Common myeloid progenitor, CD34-positive (primary cell): Measurements from ENCODE around the gene ABHD5.

Experiments used
- CTCF ChIA-PET: fragments of 350-600 bp; sonication (Branson Sonifier 250); formaldehyde crosslinking; loops from one replicate; lab custom pipeline; 2021; ENCODE audit warnings: antibody characterized with exemption; lab: Charles Lee
- POLR2A ChIA-PET: fragments of 350-600 bp; sonication (Branson Sonifier 250); formaldehyde crosslinking; loops from one replicate; lab custom pipeline; 2021; ENCODE audit warnings: antibody characterized with exemption; lab: Charles Lee
- DNase-seq, 3 donors: peaks; one replicate each; pipeline versions ENCODE4 v3.0.0 to v3.0.0-alpha.2; 2013
- H3K27ac ChIP-seq, 2 experiments: 1 replicate in 1 of 2; 2 replicates in 1 of 2; pipeline ENCODE4 v1.7.0; 2013; ENCODE audit warnings: inconsistent platforms in 2 of 2, low read length in 2 of 2, mild to moderate bottlenecking in 2 of 2, low read depth in 1 of 2, moderate library complexity in 1 of 2; ENCODE audit not compliant: severe bottlenecking in 2 of 2, insufficient read depth in 1 of 2, poor library complexity in 1 of 2
- H3K27me3 ChIP-seq, 5 experiments: replicated peaks in 2 of 5; 1 replicate in 3 of 5; 2 replicates in 2 of 5; pipeline versions ENCODE4 v1.6.1 to v1.7.0; 2013; ENCODE audit warnings: low read length in 4 of 5, mild to moderate bottlenecking in 2 of 5, moderate library complexity in 2 of 5, inconsistent platforms in 1 of 5; ENCODE audit not compliant: insufficient read depth in 5 of 5, control insufficient read depth in 4 of 5
- H3K36me3 ChIP-seq, 4 experiments: 1 replicate in 2 of 4; 2 replicates in 2 of 4; pipeline versions ENCODE4 v1.6.1 to v1.7.0; 2013; ENCODE audit warnings: low read length in 3 of 4, control low read depth in 1 of 4, mild to moderate bottlenecking in 1 of 4; ENCODE audit not compliant: control insufficient read depth in 4 of 4, insufficient read depth in 4 of 4
- H3K4me1 ChIP-seq, 4 experiments: 1 replicate in 3 of 4; 2 replicates in 1 of 4; pipeline versions ENCODE4 v1.6.1 to v1.7.1; 2013; ENCODE audit warnings: low read length in 3 of 4, mild to moderate bottlenecking in 3 of 4, control low read depth in 1 of 4, inconsistent platforms in 1 of 4, moderate library complexity in 1 of 4; ENCODE audit not compliant: control insufficient read depth in 4 of 4, insufficient read depth in 4 of 4; ENCODE audit errors: control extremely low read depth in 1 of 4
- H3K4me3 ChIP-seq, 7 experiments: 1 replicate in 4 of 7; 2 replicates in 3 of 7; pipeline versions ENCODE4 v1.5.1 to v1.7.0; 2013; ENCODE audit warnings: mild to moderate bottlenecking in 7 of 7, low read length in 6 of 7, moderate library complexity in 6 of 7, inconsistent platforms in 2 of 7, low read depth in 2 of 7, control low read depth in 1 of 7; ENCODE audit not compliant: insufficient read depth in 4 of 7, control insufficient read depth in 1 of 7; ENCODE audit errors: extremely low read depth in 1 of 7
- H3K9me3 ChIP-seq, 5 experiments: 1 replicate in 4 of 5; 2 replicates in 1 of 5; pipeline versions ENCODE4 v1.6.1 to v1.7.1; 2013; ENCODE audit warnings: low read length in 4 of 5, mild to moderate bottlenecking in 2 of 5, inconsistent platforms in 1 of 5, low read depth in 1 of 5, moderate library complexity in 1 of 5; ENCODE audit not compliant: control insufficient read depth in 4 of 5, insufficient read depth in 2 of 5; ENCODE audit errors: control extremely low read depth in 1 of 5
- WGBS: methylation state at CpG from one replicate; pipeline ENCODE4 v1.1.5; 2013; ENCODE audit not compliant: insufficient coverage; 5-methylcytosine and 5-hydroxymethylcytosine counted together

The ABHD5 gene

GRCh38 chr3:43753741-43754715 is 63.3 kb downstream of the ABHD5 start:
- Histone ChIP-seq H3K4me1 (no peaks in the 10 kb centered on the region), H3K36me3 (no peaks in the 10 kb centered on the region), H3K27me3 (no peaks in the 10 kb centered on the region), H3K9me3 (no peaks in the 10 kb centered on the region), H3K4me3 (no peak overlapping the region), H3K27ac (no peak overlapping the region)
- ChIA-PET POLR2A (no interaction called here), CTCF (no interaction called here)
- WGBS, result 100% methylated on average over 3 of the region's 5 CpGs
- DNase-seq, result no peak

GRCh38 chr3:43755516-43756200 is 64.9 kb downstream of the ABHD5 start:
- no peaks in the 10 kb centered on the region for H3K36me3 ChIP-seq
- H3K4me1 ChIP-seq, result no peaks in the 10 kb centered on the region
- H3K27me3 ChIP-seq, result no peaks in the 10 kb centered on the region
- no peak overlapping the region for H3K27ac ChIP-seq
- 100% methylated on average over 6 of the region's 8 CpGs for WGBS
- H3K9me3 ChIP-seq, result no peaks in the 10 kb centered on the region
- no peak overlapping the region for H3K4me3 ChIP-seq
- DNase-seq, result no peak
- ChIA-PET CTCF (no interaction called here), POLR2A (no interaction called here)

- ChIA-PET POLR2A (no interaction called here), CTCF (interaction anchor here (0.6 to 1.4 kb wide), 2 partner anchors 8 to 11 kb away, joined by 3 to 4 read pairs; no protein-coding TSS in a partner anchor)
- H3K4me1 ChIP-seq, result no peaks in the 10 kb centered on the region
- no peak for DNase-seq
- H3K27ac ChIP-seq, result no peak overlapping the region
- H3K9me3 ChIP-seq, result no peaks in the 10 kb centered on the region
- H3K4me3 ChIP-seq, result no peak overlapping the region
- no peaks in the 10 kb centered on the region for H3K27me3 ChIP-seq
- 89% methylated on average over 2 of the region's 2 CpGs for WGBS
- no peaks in the 10 kb centered on the region for H3K36me3 ChIP-seq
Measured at GRCh38 chr3:43757666-43758321, 67.1 kb downstream of the ABHD5 start.

- no peak overlapping the region for H3K4me3 ChIP-seq
- CTCF ChIA-PET, result no interaction called here
- H3K9me3 ChIP-seq, result no peaks in the 10 kb centered on the region
- no peaks in the 10 kb centered on the region for H3K36me3 ChIP-seq
- WGBS, result 44% methylated on average over 1 of the region's 4 CpGs
- no peaks in the 10 kb centered on the region for H3K4me1 ChIP-seq
- DNase-seq, result no peak
- no peaks in the 10 kb centered on the region for H3K27me3 ChIP-seq
- POLR2A ChIA-PET, result no interaction called here
- no peak overlapping the region for H3K27ac ChIP-seq
Measured at GRCh38 chr3:43758592-43759225, 68.0 kb downstream of the ABHD5 start.

DNA sequence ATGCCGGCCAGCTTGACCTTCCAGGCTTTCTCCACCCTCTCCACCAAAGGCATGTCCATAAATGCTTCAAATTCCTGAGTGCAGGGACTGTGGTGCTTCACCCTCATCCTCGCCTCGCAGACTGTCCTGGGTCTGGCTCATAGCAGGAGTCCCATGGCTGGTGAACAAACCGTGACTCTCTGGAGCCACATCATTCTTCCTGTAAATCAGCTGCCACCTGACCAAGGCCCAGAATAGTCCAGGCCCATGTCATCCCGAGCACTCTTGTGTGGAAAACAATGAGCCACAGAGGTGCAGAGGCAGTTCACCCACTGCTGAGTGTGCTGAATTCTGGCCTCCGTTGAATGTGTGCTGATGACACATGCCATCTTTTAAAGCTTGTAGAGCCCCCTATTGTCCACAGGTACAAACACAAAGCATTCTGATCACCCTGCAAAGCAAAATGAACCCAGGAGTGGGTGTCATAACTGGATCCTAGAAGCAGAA is 68.6 kb downstream of the ABHD5 start:
- Histone ChIP-seq H3K9me3 (no peaks in the 10 kb centered on the region), H3K4me1 (no peaks in the 10 kb centered on the region), H3K4me3 (no peak overlapping the region), H3K36me3 (no peaks in the 10 kb centered on the region), H3K27ac (no peak overlapping the region), H3K27me3 (no peaks in the 10 kb centered on the region)
- ChIA-PET POLR2A (no interaction called here), CTCF (interaction anchor here (1.5 kb wide), 1 partner anchor 9 kb away, joined by 6 read pairs; no protein-coding TSS in a partner anchor)
- DNase-seq, result no peak
- WGBS, result 92% methylated on average over 5 of the region's 6 CpGs

- Histone ChIP-seq H3K9me3 (no peaks in the 10 kb centered on the region), H3K4me1 (no peaks in the 10 kb centered on the region), H3K36me3 (no peaks in the 10 kb centered on the region), H3K4me3 (no peak overlapping the region), H3K27me3 (no peaks in the 10 kb centered on the region), H3K27ac (no peak overlapping the region)
- ChIA-PET CTCF (interaction anchor here (1.5 kb wide), 1 partner anchor 9 kb away, joined by 6 read pairs; no protein-coding TSS in a partner anchor), POLR2A (no interaction called here)
- 33% methylated on average over 1 of the region's 2 CpGs for WGBS
- DNase-seq, result no peak
Measured at GRCh38 chr3:43759938-43760337, 69.2 kb downstream of the ABHD5 start.
